Sigmoid colon (tissue), 4 donors: ENCODE data around the gene KYAT1.

ENCODE experiments used
- EP300 ChIP-seq, 4 donors: sonication (generic); formaldehyde crosslinking; IDR thresholded peaks; one replicate each; pipeline ENCODE4 v1.6.1; 2017; ENCODE audit warnings: antibody characterized with exemption in 4 of 4
- POLR2A ChIP-seq, 2 donors: fragments of 450-650 bp; IDR thresholded peaks; one replicate each; pipeline ENCODE4 v1.6.1; 2016; ENCODE audit warnings: antibody characterized with exemption in 2 of 2, mild to moderate bottlenecking in 2 of 2, moderate library complexity in 2 of 2
- POLR2AphosphoS5 ChIP-seq, 4 donors: sonication (generic); formaldehyde crosslinking; IDR thresholded peaks; one replicate each; pipeline ENCODE4 v1.6.1; 2017; ENCODE audit warnings: antibody characterized with exemption in 4 of 4
- TF ChIP-seq, protein P1 (sequence below), 4 experiments: fragments of 450-650 bp in 3 of 4; fragments of 200-600 bp in 1 of 4; IDR thresholded peaks; one replicate each; pipeline ENCODE4 v1.5.1; 2016 to 2019; ENCODE audit warnings: antibody characterized with exemption in 4 of 4, mild to moderate bottlenecking in 3 of 4, moderate library complexity in 2 of 4

GRCh38 chr9:128835246-128836210 lies 46.2 kb downstream of the KYAT1 start:
- no peak for TF ChIP-seq POLR2A (IDR thresholded peaks at IDR 0.05)
- TF ChIP-seq, protein P1, sequence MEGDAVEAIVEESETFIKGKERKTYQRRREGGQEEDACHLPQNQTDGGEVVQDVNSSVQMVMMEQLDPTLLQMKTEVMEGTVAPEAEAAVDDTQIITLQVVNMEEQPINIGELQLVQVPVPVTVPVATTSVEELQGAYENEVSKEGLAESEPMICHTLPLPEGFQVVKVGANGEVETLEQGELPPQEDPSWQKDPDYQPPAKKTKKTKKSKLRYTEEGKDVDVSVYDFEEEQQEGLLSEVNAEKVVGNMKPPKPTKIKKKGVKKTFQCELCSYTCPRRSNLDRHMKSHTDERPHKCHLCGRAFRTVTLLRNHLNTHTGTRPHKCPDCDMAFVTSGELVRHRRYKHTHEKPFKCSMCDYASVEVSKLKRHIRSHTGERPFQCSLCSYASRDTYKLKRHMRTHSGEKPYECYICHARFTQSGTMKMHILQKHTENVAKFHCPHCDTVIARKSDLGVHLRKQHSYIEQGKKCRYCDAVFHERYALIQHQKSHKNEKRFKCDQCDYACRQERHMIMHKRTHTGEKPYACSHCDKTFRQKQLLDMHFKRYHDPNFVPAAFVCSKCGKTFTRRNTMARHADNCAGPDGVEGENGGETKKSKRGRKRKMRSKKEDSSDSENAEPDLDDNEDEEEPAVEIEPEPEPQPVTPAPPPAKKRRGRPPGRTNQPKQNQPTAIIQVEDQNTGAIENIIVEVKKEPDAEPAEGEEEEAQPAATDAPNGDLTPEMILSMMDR (IDR thresholded peaks at IDR 0.05): no peak
- TF ChIP-seq POLR2AphosphoS5 (IDR thresholded peaks at IDR 0.05): no peak
- TF ChIP-seq EP300 (IDR thresholded peaks at IDR 0.05): no peak
